SK-N-SH (cell line): ENCODE data around the gene RBM38. TPM values are rescaled to one million over a fixed set of nuclear protein-coding genes. Genes with fewer than 3 reads are reported as not detected.

Experiments
- CTCF ChIA-PET: fragments of 300-600, 350-600 bp; formaldehyde crosslinking; extraction: SDS; loops from one replicate; lab custom pipeline; 2021; lab: Yijun Ruan, JAX
- POLR2A ChIA-PET: fragments of 350-600 bp; sonication (Branson Sonifier 250); formaldehyde crosslinking; extraction: SDS; loops from one replicate; lab custom pipeline; 2020; ENCODE audit warnings: antibody characterized with exemption, inconsistent platforms; lab: Yijun Ruan, JAX
- DNase-seq: peaks from one replicate; pipeline ENCODE4 v3.0.0; 2012
- H2AFZ ChIP-seq: fragments of 200-600 bp; sonication (generic); 2 replicates; pipeline ENCODE4 v1.8.1; 2016; ENCODE audit warnings: antibody characterized with exemption, mild to moderate bottlenecking, low read depth
- H3F3A ChIP-seq: fragments of 200-600 bp; sonication (generic); replicated peaks from 2 replicates; pipeline ENCODE3; 2016; ENCODE audit warnings: antibody characterized with exemption, mild to moderate bottlenecking; ENCODE audit not compliant: insufficient read depth
- H3K27ac ChIP-seq, 2 experiments: fragments of 200-500 bp in 1 of 2; fragments of 200-600 bp in 1 of 2; sonication (Bioruptor generic) in 1 of 2; sonication (generic), shearing (Covaris generic) in 1 of 2; 2 replicates each; pipeline versions ENCODE4 v1.5.1 to v1.6.1; 2014 to 2016; ENCODE audit warnings: low read depth in 2 of 2, inconsistent platforms in 1 of 2, low read length in 1 of 2, mild to moderate bottlenecking in 1 of 2, mixed read lengths in 1 of 2
- H3K27me3 ChIP-seq: fragments of 200-600 bp; sonication (generic), shearing (Covaris generic); 2 replicates; pipeline ENCODE4 v1.6.1; 2016; ENCODE audit warnings: mixed run types; ENCODE audit not compliant: insufficient read depth
- H3K36me3 ChIP-seq, 2 experiments: fragments of 200-500 bp in 1 of 2; fragments of 200-600 bp in 1 of 2; sonication (Bioruptor generic) in 1 of 2; sonication (generic) in 1 of 2; replicated peaks in 1 of 2; 2 replicates each; pipeline versions ENCODE3 to v1.5.1; 2014 to 2016; ENCODE audit warnings: low read length in 1 of 2, mild to moderate bottlenecking in 1 of 2; ENCODE audit not compliant: insufficient read depth in 2 of 2, control insufficient read depth in 1 of 2
- H3K4me1 ChIP-seq, 2 experiments: fragments of 200-500 bp in 1 of 2; fragments of 200-600 bp in 1 of 2; sonication (Bioruptor generic) in 1 of 2; sonication (generic), shearing (Covaris generic) in 1 of 2; 2 replicates each; pipeline versions ENCODE4 v1.5.1 to v1.6.1; 2014 to 2016; ENCODE audit warnings: low read depth in 1 of 2, low read length in 1 of 2, mixed run types in 1 of 2; ENCODE audit not compliant: insufficient read depth in 2 of 2, control insufficient read depth in 1 of 2
- H3K4me2 ChIP-seq: fragments of 200-600 bp; sonication (generic), shearing (Covaris generic); 2 replicates; pipeline ENCODE4 v1.6.1; 2017; ENCODE audit warnings: mixed run types
- H3K4me3 ChIP-seq, 2 experiments: fragments of 200-500 bp in 1 of 2; fragments of 200-600 bp in 1 of 2; sonication (Bioruptor generic) in 1 of 2; sonication (generic), shearing (Covaris generic) in 1 of 2; 2 replicates each; pipeline versions ENCODE4 v1.5.1 to v1.8.1; 2014 to 2016; ENCODE audit warnings: low read depth in 2 of 2, inconsistent platforms in 1 of 2, low read length in 1 of 2, mild to moderate bottlenecking in 1 of 2, mixed read lengths in 1 of 2, moderate library complexity in 1 of 2
- H3K79me2 ChIP-seq: fragments of 200-600 bp; sonication (generic); 2 replicates; pipeline ENCODE4 v1.8.1; 2017; ENCODE audit warnings: mild to moderate bottlenecking; ENCODE audit not compliant: insufficient read depth
- H3K9ac ChIP-seq: fragments of 200-600 bp; sonication (generic); 2 replicates; pipeline ENCODE4 v1.6.1; 2017; ENCODE audit warnings: mixed run types
- H3K9me2 ChIP-seq: fragments of 200-600 bp; sonication (generic); 2 replicates; pipeline ENCODE4 v1.6.1; 2017; ENCODE audit warnings: mixed run types
- H3K9me3 ChIP-seq: fragments of 200-600 bp; sonication (generic); 2 replicates; pipeline ENCODE4 v1.6.1; 2017; ENCODE audit warnings: mixed run types, mild to moderate bottlenecking, moderate library complexity
- H4K20me1 ChIP-seq: fragments of 200-600 bp; sonication (generic); 2 replicates; pipeline ENCODE4 v1.6.1; 2017; ENCODE audit warnings: mild to moderate bottlenecking, mixed run types; ENCODE audit not compliant: insufficient read depth
- EZH2phosphoT487 ChIP-seq: fragments of 200-600 bp; sonication (generic); IDR thresholded peaks from 2 replicates; pipeline ENCODE4 v1.6.1; 2017; ENCODE audit warnings: low read depth, mixed run types, mild to moderate bottlenecking, antibody characterized with exemption, moderate library complexity, borderline replicate concordance
- FOXM1 ChIP-seq: IDR thresholded peaks from 2 replicates; pipeline ENCODE4 v1.4.0; 2012; ENCODE audit warnings: low read depth, mild to moderate bottlenecking
- GABPA ChIP-seq: IDR thresholded peaks from 2 replicates; pipeline ENCODE4 v1.4.0; 2012; ENCODE audit warnings: low read depth, mild to moderate bottlenecking
- JUND ChIP-seq: IDR thresholded peaks from 2 replicates; pipeline ENCODE4 v1.4.0; 2012
- NFIC ChIP-seq: IDR thresholded peaks from 2 replicates; pipeline ENCODE4 v1.4.0; 2012; ENCODE audit warnings: borderline replicate concordance
- POLR2AphosphoS5 ChIP-seq: IDR thresholded peaks from 2 replicates; pipeline ENCODE4 v1.6.1; 2012; ENCODE audit warnings: low read depth, low read length
- RCOR1 ChIP-seq: fragments of 150-350 bp; IDR thresholded peaks from 2 replicates; pipeline ENCODE4 v1.6.1; 2017; ENCODE audit warnings: antibody characterized with exemption, low read length
- RFX5 ChIP-seq: IDR thresholded peaks from 2 replicates; pipeline ENCODE4 v1.6.1; 2012; ENCODE audit warnings: mild to moderate bottlenecking, improper control_type of control experiment, low read length
- RXRA ChIP-seq: IDR thresholded peaks from 2 replicates; pipeline ENCODE4 v1.4.0; 2012; ENCODE audit warnings: low read depth, mild to moderate bottlenecking, borderline replicate concordance
- TCF12 ChIP-seq: IDR thresholded peaks from 2 replicates; pipeline ENCODE4 v1.4.0; 2012
- WGBS: methylation state at CpG from one replicate; pipeline ENCODE4 v1.1.6; 2017; ENCODE audit warnings: low lambda C conversion rate; 5-methylcytosine and 5-hydroxymethylcytosine counted together
- polyA plus RNA-seq, 3 experiments: library from polyadenylated mRNA; depleted of rRNA; stranded (reverse); fragments of >200 nt; gene quantifications; 2 replicates each; pipeline ENCODE4 v1.2.3, GENCODE V29; 2012
- TF ChIP-seq, protein P1 (sequence below): fragments of 200-600 bp; sonication (generic); IDR thresholded peaks from 2 replicates; pipeline ENCODE4 v1.6.1; 2017; ENCODE audit warnings: antibody characterized with exemption, mild to moderate bottlenecking, moderate library complexity
- TF ChIP-seq, protein P2 (sequence below): fragments of 150-350 bp; IDR thresholded peaks from 2 replicates; pipeline ENCODE4 v1.6.1; 2016; ENCODE audit warnings: mild to moderate bottlenecking, low read depth, low read length
- TF ChIP-seq, protein P3 (sequence below): IDR thresholded peaks from 2 replicates; pipeline ENCODE4 v1.6.1; 2012; ENCODE audit warnings: mild to moderate bottlenecking, low read depth, low read length, moderate library complexity

RBM38 gene
- polyA plus RNA-seq, 1 of the 3 experiments (the other 2 are of a cell fraction), result 11.5 TPM

DNA sequence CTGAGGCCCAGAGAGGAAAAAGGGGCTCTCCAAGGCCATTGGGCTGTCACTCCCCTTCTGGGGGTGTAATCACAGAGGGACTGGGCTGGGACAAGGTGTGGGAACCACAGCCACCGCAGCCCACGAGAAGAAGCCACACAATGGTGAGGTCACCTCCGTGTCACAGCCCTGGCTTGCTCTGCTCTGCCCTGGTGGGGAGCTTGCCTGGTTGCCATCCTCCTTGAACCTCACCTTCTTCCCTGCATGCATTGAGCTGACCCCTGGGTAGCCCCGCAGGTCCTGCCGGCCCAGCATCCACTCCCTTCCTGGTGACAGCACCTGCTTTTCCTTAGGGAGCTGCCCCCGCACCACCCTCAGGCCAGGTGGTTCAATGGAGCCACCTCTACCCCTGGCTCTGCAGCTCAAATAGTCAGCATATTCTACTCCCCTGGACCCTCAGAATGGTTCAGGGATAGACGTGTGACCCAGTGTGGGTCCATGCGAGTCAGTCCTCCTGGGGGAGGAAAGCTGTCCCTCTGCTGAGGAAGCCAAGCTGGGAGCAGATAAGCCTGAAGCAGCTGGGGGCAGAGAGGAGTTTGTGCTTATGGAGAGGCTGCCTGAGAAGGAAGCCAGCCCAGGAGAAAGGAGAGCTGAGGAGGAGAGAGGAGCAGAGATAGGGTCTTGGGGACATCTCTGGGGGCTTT lies 21.3 kb downstream of the RBM38 start:
- no peaks in the 10 kb centered on the region for H4K20me1 ChIP-seq
- TF ChIP-seq, protein P1, sequence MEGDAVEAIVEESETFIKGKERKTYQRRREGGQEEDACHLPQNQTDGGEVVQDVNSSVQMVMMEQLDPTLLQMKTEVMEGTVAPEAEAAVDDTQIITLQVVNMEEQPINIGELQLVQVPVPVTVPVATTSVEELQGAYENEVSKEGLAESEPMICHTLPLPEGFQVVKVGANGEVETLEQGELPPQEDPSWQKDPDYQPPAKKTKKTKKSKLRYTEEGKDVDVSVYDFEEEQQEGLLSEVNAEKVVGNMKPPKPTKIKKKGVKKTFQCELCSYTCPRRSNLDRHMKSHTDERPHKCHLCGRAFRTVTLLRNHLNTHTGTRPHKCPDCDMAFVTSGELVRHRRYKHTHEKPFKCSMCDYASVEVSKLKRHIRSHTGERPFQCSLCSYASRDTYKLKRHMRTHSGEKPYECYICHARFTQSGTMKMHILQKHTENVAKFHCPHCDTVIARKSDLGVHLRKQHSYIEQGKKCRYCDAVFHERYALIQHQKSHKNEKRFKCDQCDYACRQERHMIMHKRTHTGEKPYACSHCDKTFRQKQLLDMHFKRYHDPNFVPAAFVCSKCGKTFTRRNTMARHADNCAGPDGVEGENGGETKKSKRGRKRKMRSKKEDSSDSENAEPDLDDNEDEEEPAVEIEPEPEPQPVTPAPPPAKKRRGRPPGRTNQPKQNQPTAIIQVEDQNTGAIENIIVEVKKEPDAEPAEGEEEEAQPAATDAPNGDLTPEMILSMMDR, result no peak
- TF ChIP-seq, protein P2, sequence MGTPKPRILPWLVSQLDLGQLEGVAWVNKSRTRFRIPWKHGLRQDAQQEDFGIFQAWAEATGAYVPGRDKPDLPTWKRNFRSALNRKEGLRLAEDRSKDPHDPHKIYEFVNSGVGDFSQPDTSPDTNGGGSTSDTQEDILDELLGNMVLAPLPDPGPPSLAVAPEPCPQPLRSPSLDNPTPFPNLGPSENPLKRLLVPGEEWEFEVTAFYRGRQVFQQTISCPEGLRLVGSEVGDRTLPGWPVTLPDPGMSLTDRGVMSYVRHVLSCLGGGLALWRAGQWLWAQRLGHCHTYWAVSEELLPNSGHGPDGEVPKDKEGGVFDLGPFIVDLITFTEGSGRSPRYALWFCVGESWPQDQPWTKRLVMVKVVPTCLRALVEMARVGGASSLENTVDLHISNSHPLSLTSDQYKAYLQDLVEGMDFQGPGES, result no peak
- TF ChIP-seq FOXM1, result no peak
- no peak for TF ChIP-seq RXRA
- no peak for TF ChIP-seq NFIC
- TF ChIP-seq, protein P3, sequence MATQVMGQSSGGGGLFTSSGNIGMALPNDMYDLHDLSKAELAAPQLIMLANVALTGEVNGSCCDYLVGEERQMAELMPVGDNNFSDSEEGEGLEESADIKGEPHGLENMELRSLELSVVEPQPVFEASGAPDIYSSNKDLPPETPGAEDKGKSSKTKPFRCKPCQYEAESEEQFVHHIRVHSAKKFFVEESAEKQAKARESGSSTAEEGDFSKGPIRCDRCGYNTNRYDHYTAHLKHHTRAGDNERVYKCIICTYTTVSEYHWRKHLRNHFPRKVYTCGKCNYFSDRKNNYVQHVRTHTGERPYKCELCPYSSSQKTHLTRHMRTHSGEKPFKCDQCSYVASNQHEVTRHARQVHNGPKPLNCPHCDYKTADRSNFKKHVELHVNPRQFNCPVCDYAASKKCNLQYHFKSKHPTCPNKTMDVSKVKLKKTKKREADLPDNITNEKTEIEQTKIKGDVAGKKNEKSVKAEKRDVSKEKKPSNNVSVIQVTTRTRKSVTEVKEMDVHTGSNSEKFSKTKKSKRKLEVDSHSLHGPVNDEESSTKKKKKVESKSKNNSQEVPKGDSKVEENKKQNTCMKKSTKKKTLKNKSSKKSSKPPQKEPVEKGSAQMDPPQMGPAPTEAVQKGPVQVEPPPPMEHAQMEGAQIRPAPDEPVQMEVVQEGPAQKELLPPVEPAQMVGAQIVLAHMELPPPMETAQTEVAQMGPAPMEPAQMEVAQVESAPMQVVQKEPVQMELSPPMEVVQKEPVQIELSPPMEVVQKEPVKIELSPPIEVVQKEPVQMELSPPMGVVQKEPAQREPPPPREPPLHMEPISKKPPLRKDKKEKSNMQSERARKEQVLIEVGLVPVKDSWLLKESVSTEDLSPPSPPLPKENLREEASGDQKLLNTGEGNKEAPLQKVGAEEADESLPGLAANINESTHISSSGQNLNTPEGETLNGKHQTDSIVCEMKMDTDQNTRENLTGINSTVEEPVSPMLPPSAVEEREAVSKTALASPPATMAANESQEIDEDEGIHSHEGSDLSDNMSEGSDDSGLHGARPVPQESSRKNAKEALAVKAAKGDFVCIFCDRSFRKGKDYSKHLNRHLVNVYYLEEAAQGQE, result no peak
- no peak for TF ChIP-seq EZH2phosphoT487
- TF ChIP-seq TCF12, result no peak
- no peak for TF ChIP-seq RCOR1
- no peak for TF ChIP-seq GABPA
- TF ChIP-seq JUND, result no peak
- TF ChIP-seq POLR2AphosphoS5, result no peak
- no peak for TF ChIP-seq RFX5
- no peaks in the 10 kb centered on the region for H3F3A ChIP-seq
- H3K4me1 ChIP-seq, result peaks cover 0 to 22% of the 10 kb centered on the region in 2 experiments; a peak in 1 of 4 replicates
- no peak overlapping the region for H3K4me3 ChIP-seq
- H3K4me2 ChIP-seq, result no peak overlapping the region
- no peaks in the 10 kb centered on the region for H3K79me2 ChIP-seq
- H3K27ac ChIP-seq, result no peak overlapping the region
- CTCF ChIA-PET, result interaction anchor here (0.8 to 2.0 kb wide), 4 partner anchors 23 to 86 kb away, joined by 3 to 6 read pairs (median 4); no protein-coding TSS in a partner anchor
- POLR2A ChIA-PET, result interaction anchor here (0.6 to 1.0 kb wide), 2 partner anchors 16 to 29 kb away, joined by 3 to 4 read pairs; no protein-coding TSS in a partner anchor
- WGBS, result 43% methylated on average over 2 of the region's 8 CpGs
- H3K9me3 ChIP-seq, result no peaks in the 10 kb centered on the region
- H3K9ac ChIP-seq, result no peak overlapping the region
- peaks cover 0 to 15% of the 10 kb centered on the region in 2 experiments for H3K36me3 ChIP-seq
- H3K9me2 ChIP-seq, result no peaks in the 10 kb centered on the region
- no peak for DNase-seq
- H2AFZ ChIP-seq, result no peak overlapping the region
- no peaks in the 10 kb centered on the region for H3K27me3 ChIP-seq
